GM23338 (cell line): ENCODE data around the gene RNF130.
A peak's percentile ranks its signal among the peaks of the same experiment; 100 is the strongest.

Experiments
- CTCF ChIP-seq, 2 experiments: fragments of 200-600 bp in 1 of 2; sonication (generic) in 1 of 2; conservative IDR thresholded peaks; 2 replicates each; pipeline versions ENCODE4 v1.5.1 to v1.6.1; 2016 to 2017; ENCODE audit warnings: antibody characterized with exemption in 2 of 2, low read depth in 2 of 2, mild to moderate bottlenecking in 2 of 2, moderate library complexity in 1 of 2
- EZH2 ChIP-seq: fragments of 200-600 bp; sonication (generic); IDR thresholded peaks from one replicate; pipeline ENCODE4 v1.8.0; 2017; ENCODE audit warnings: antibody characterized with exemption, mild to moderate bottlenecking, low read depth; ENCODE audit not compliant: unreplicated experiment
- EZH2phosphoT487 ChIP-seq: fragments of 200-600 bp; sonication (generic); IDR thresholded peaks from one replicate; pipeline ENCODE4 v1.8.1; 2018; ENCODE audit warnings: antibody characterized with exemption; ENCODE audit not compliant: unreplicated experiment
- NANOG ChIP-seq: IDR thresholded peaks from 2 replicates; pipeline ENCODE4 v1.6.1; 2016; ENCODE audit warnings: antibody characterized with exemption, borderline replicate concordance
- POLR2AphosphoS5 ChIP-seq: IDR thresholded peaks from 2 replicates; pipeline ENCODE4 v1.6.1; 2016; ENCODE audit warnings: antibody characterized with exemption, low read depth
- REST ChIP-seq: IDR thresholded peaks from one replicate; pipeline ENCODE4 v1.6.1; 2018; ENCODE audit warnings: antibody characterized with exemption; ENCODE audit not compliant: unreplicated experiment

GRCh38 chr5:180071531-180072255 is at the start of gene RNF130:
- TF ChIP-seq NANOG (no peak), EZH2 (no peak), CTCF (conservative IDR thresholded peaks at IDR 0.05; ENCODE audit: low read depth in 2 of 2) (no peak), REST (no peak), EZH2phosphoT487 (no peak), POLR2AphosphoS5 (peak; percentile 64)
